ENCODE data around the gene TMEM150B.

Gene TMEM150B

DNA sequence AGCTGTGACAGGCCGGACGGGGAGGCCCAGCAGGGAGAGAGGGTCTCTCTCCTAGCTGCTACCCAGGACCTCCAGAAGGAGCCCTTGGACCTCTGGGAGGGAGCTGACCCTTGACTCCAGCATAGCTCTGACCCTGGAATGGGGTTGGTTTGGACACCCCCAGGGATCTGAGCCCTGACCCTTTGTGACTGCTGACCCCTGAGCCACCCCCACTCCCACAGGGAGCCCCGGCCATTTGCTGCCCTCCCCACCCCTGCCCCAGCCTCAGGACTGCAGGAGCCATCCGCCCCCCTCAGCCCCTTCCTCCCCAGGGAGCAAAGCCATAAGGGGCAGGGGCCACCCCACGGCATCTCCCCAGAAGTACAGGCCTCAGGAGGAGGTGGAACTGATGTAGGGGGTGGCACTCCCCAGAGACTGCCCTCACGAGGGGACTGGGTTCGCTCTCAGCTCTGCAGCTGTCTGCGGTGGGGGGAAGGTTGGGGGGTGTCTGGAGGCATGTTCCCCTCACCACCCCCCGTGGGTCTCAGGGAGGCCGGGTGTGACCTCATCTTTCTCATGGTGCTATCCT is 22.4 kb upstream of the TMEM150B start:
- Histone ChIP-seq H3K27ac (ENCODE audit: low read depth, low read length, poor library complexity, severe bottlenecking) (no peak overlapping the region), H3K9me2 (ENCODE audit: low read depth, low read length) (no peaks in the 10 kb centered on the region), H3K4me2 (ENCODE audit: low read length) (no peak overlapping the region), H3K4me1 (ENCODE audit: insufficient read depth, low read length, severe bottlenecking) (no peaks in the 10 kb centered on the region), H3K4me3 (ENCODE audit: low read depth, low read length, poor library complexity, severe bottlenecking) (no peak overlapping the region), H4K20me1 (ENCODE audit: insufficient read depth, low read length) (no peaks in the 10 kb centered on the region), H3F3A (ENCODE audit: insufficient read depth, low read length) (no peaks in the 10 kb centered on the region), H2AFZ (ENCODE audit: low read length) (no peak overlapping the region), H3K36me3 (ENCODE audit: insufficient read depth, low read length) (peaks cover 10% of the 10 kb centered on the region), H3K79me2 (ENCODE audit: insufficient read depth, low read length) (no peaks in the 10 kb centered on the region), H3K9me3 (ENCODE audit: low read length) (no peaks in the 10 kb centered on the region), H3K27me3 (ENCODE audit: insufficient read depth, low read length) (peaks cover 7% of the 10 kb centered on the region), H3K9ac (ENCODE audit: low read length) (no peak overlapping the region)
- TF ChIP-seq EZH2 (IDR thresholded peaks at IDR 0.05; ENCODE audit: borderline replicate concordance, low read length) (no peak), CTCF (IDR thresholded peaks at IDR 0.05; ENCODE audit: low read length) (no peak)

DNA sequence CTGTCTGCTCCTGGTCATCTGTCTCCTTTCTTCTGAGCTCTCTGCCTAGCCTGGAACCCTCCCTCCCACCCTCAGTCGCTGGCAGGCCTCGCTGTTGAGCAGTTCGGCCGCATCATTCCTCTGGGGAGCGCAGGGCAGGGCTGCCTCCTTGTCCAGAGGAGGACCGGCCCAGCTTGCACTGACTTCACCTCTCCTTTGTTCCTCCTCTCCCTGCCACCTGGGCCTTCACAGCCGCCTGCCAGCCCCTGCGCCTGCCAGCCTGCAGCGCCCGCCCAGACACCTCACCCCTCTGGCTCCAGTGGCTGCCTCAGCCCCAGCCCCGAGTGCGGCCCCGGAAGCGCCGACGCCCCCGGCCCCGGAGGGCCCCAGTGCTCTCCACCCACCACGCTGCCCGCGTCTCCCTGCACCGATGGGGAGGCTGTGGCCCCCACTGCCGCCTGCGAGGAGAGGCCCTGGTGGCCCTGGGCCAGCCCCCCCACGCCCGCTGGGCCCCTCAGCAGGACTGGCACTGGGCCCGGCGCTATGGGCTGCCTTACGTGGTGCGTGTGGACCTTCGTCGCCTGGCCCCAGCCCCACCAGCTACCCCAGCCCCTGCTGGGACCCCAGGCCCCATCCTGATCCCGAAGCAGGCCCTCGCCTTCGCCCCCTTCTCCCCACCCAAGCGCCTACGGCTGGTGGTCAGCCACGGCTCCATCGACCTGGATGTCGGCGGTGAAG is 21.7 kb upstream of the TMEM150B start:
- Histone ChIP-seq H3K4me2 (ENCODE audit: low read length) (no peak overlapping the region), H3K4me1 (ENCODE audit: insufficient read depth, low read length, severe bottlenecking) (no peaks in the 10 kb centered on the region), H3F3A (ENCODE audit: insufficient read depth, low read length) (no peaks in the 10 kb centered on the region), H3K79me2 (ENCODE audit: insufficient read depth, low read length) (no peaks in the 10 kb centered on the region), H3K36me3 (ENCODE audit: insufficient read depth, low read length) (peaks cover 16% of the 10 kb centered on the region), H3K9me2 (ENCODE audit: low read depth, low read length) (no peaks in the 10 kb centered on the region), H3K27ac (ENCODE audit: low read depth, low read length, poor library complexity, severe bottlenecking) (no peak overlapping the region), H2AFZ (ENCODE audit: low read length) (no peak overlapping the region), H3K9me3 (ENCODE audit: low read length) (no peaks in the 10 kb centered on the region), H4K20me1 (ENCODE audit: insufficient read depth, low read length) (no peaks in the 10 kb centered on the region), H3K4me3 (ENCODE audit: low read depth, low read length, poor library complexity, severe bottlenecking) (no peak overlapping the region), H3K27me3 (ENCODE audit: insufficient read depth, low read length) (peaks cover under 1% of the 10 kb centered on the region; the same call in 1 of the 2 replicates), H3K9ac (ENCODE audit: low read length) (no peak overlapping the region)
- no peak for TF ChIP-seq EZH2 (IDR thresholded peaks at IDR 0.05; ENCODE audit: borderline replicate concordance, low read length)
- no peak for TF ChIP-seq CTCF (IDR thresholded peaks at IDR 0.05; ENCODE audit: low read length)

GRCh38 chr19:55345818-55346724 is 20.9 kb upstream of the TMEM150B start:
- H3K9me2 ChIP-seq (ENCODE audit: low read depth, low read length): no peaks in the 10 kb centered on the region
- H3K36me3 ChIP-seq (ENCODE audit: insufficient read depth, low read length): peaks cover 21% of the 10 kb centered on the region
- H3K27me3 ChIP-seq (ENCODE audit: insufficient read depth, low read length): no peaks in the 10 kb centered on the region
- TF ChIP-seq EZH2 (IDR thresholded peaks at IDR 0.05; ENCODE audit: borderline replicate concordance, low read length) (no peak), CTCF (IDR thresholded peaks at IDR 0.05; ENCODE audit: low read length) (no peak)
- H3K4me2 ChIP-seq (ENCODE audit: low read length): no peak overlapping the region
- no peaks in the 10 kb centered on the region for H4K20me1 ChIP-seq (ENCODE audit: insufficient read depth, low read length)
- no peak overlapping the region for H3K9ac ChIP-seq (ENCODE audit: low read length)
- H2AFZ ChIP-seq (ENCODE audit: low read length): no peak overlapping the region
- no peaks in the 10 kb centered on the region for H3K9me3 ChIP-seq (ENCODE audit: low read length)
- peaks cover 7% of the 10 kb centered on the region for H3K4me1 ChIP-seq (ENCODE audit: insufficient read depth, low read length, severe bottlenecking)
- no peaks in the 10 kb centered on the region for H3F3A ChIP-seq (ENCODE audit: insufficient read depth, low read length)
- no peak overlapping the region for H3K27ac ChIP-seq (ENCODE audit: low read depth, low read length, poor library complexity, severe bottlenecking)
- H3K79me2 ChIP-seq (ENCODE audit: insufficient read depth, low read length): no peaks in the 10 kb centered on the region
- H3K4me3 ChIP-seq (ENCODE audit: low read depth, low read length, poor library complexity, severe bottlenecking): no peak overlapping the region

Data from OCI-LY1 (cell line).